Astrocyte (in vitro differentiated cells and primary cell): ENCODE results near the gene MAP3K20. TPM values are rescaled to one million over a fixed set of nuclear protein-coding genes. Genes with fewer than 3 reads are reported as not detected.

ENCODE experiments used
- DNase-seq: peaks from one replicate; pipeline ENCODE4 v3.0.0-alpha.2; 2010; ENCODE audit warnings: low read depth
- FAIRE-seq: peaks from 2 replicates; lab custom pipeline; 2011; peaks lifted over from hg19 to GRCh38; lab: Jason Lieb, UNC
- H2AFZ ChIP-seq: 2 replicates; pipeline ENCODE4 v1.6.0; 2012; ENCODE audit warnings: low read depth, low read length, inconsistent platforms
- H3K27ac ChIP-seq: 2 replicates; pipeline ENCODE4 v1.5.1; 2011; ENCODE audit warnings: low read depth, low read length, inconsistent platforms
- H3K27me3 ChIP-seq: 2 replicates; pipeline ENCODE4 v1.6.0; 2011; ENCODE audit warnings: low read length, inconsistent platforms; ENCODE audit not compliant: insufficient read depth
- H3K36me3 ChIP-seq: 2 replicates; pipeline ENCODE4 v1.5.1; 2011; ENCODE audit warnings: low read length, inconsistent platforms; ENCODE audit not compliant: insufficient read depth
- H3K4me1 ChIP-seq: 2 replicates; pipeline ENCODE4 v1.5.1; 2011; ENCODE audit warnings: low read length, inconsistent platforms; ENCODE audit not compliant: insufficient read depth
- H3K4me2 ChIP-seq: 2 replicates; pipeline ENCODE4 v1.6.0; 2012; ENCODE audit warnings: low read length, inconsistent platforms
- H3K4me3 ChIP-seq: 2 replicates; pipeline ENCODE4 v1.5.1; 2011; ENCODE audit warnings: low read depth, mild to moderate bottlenecking, low read length, inconsistent platforms; ENCODE audit not compliant: insufficient read depth
- H3K79me2 ChIP-seq: 2 replicates; pipeline ENCODE4 v1.6.0; 2012; ENCODE audit warnings: mild to moderate bottlenecking, low read length, inconsistent platforms; ENCODE audit not compliant: insufficient read depth
- H3K9ac ChIP-seq: 2 replicates; pipeline ENCODE4 v1.6.0; 2012; ENCODE audit warnings: mild to moderate bottlenecking, low read length, inconsistent platforms
- H3K9me3 ChIP-seq: 2 replicates; pipeline ENCODE4 v1.5.1; 2012; ENCODE audit warnings: low read depth, mild to moderate bottlenecking, low read length, inconsistent platforms; ENCODE audit not compliant: insufficient read depth
- H4K20me1 ChIP-seq: 2 replicates; pipeline ENCODE4 v1.6.0; 2012; ENCODE audit warnings: low read length, inconsistent platforms; ENCODE audit not compliant: insufficient read depth
- H3K27ac Mint-ChIP-seq: one replicate; pipeline ENCODE4 v1.8.0; 2021; ENCODE audit warnings: mild to moderate bottlenecking, mixed read lengths; ENCODE audit not compliant: unreplicated experiment
- H3K27me3 Mint-ChIP-seq: one replicate; pipeline ENCODE4 v1.8.0; 2021; ENCODE audit warnings: low read depth, mixed read lengths; ENCODE audit not compliant: unreplicated experiment
- H3K36me3 Mint-ChIP-seq: one replicate; pipeline ENCODE4 v1.8.0; 2021; ENCODE audit warnings: low read depth, mixed read lengths; ENCODE audit not compliant: unreplicated experiment
- H3K4me1 Mint-ChIP-seq: one replicate; pipeline ENCODE4 v1.8.0; 2021; ENCODE audit warnings: low read depth, mixed read lengths; ENCODE audit not compliant: unreplicated experiment
- H3K4me3 Mint-ChIP-seq: one replicate; pipeline ENCODE4 v1.8.0; 2021; ENCODE audit warnings: mild to moderate bottlenecking, moderate library complexity, mixed read lengths; ENCODE audit not compliant: unreplicated experiment
- H3K9me3 Mint-ChIP-seq: one replicate; pipeline ENCODE4 v1.8.0; 2021; ENCODE audit warnings: mild to moderate bottlenecking, mixed read lengths; ENCODE audit not compliant: unreplicated experiment
- CTCF ChIP-seq: IDR thresholded peaks from 2 replicates; pipeline ENCODE4 v1.5.1; 2011; ENCODE audit warnings: low read depth, mild to moderate bottlenecking, inconsistent platforms, low read length, moderate library complexity; ENCODE audit not compliant: insufficient read depth
- EZH2 ChIP-seq: IDR thresholded peaks from 2 replicates; pipeline ENCODE4 v1.6.1; 2012; ENCODE audit warnings: mild to moderate bottlenecking, low read length, inconsistent platforms; ENCODE audit not compliant: insufficient read depth
- total RNA-seq: library from RNA; stranded (reverse); gene quantifications from 2 replicates; pipeline ENCODE4 v1.2.1, GENCODE V29; 2021

MAP3K20 gene
- total RNA-seq, 1 donor from 2014 or later: 42.4 TPM

DNA sequence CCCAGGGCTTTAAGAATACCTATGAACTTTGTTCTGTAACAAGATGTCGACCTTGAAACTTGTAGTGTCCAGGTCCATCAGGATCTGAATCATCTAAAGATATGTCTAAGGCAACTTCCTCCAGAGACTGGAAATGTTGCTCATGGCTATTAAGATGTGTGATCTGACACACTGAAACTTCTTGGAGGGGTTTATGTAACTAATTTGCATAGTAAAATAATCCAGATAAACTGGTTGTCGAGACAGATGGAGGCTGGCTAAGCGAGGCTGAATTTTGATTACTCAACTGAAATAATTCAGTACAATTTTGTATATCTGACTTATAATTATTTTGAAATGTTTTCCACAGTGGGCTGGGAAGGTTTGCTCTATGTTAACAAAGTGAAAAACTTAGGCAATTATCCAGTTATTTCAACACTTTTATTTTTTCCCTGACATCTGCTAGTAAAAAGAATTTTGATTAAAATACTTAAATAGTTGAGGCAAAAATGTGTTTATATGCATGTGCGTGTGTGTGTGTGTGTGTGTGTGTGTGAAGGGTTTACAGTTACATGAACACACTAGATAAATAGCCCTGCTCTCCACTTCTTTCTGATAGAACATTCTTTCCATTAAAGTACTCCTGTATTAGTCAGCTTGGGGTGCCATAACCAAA, 11.4 kb upstream of the MAP3K20 start:
- Mint-ChIP-seq H3K27me3 (no peaks in the 10 kb centered on the region), H3K36me3 (no peaks in the 10 kb centered on the region)

GRCh38 chr2:173066887-173067676, 8.6 kb upstream of the MAP3K20 start:
- Histone ChIP-seq H3K36me3 (no peaks in the 10 kb centered on the region), H3K27me3 (no peaks in the 10 kb centered on the region), H2AFZ (no peak overlapping the region), H3K27ac (no peak overlapping the region), H4K20me1 (no peaks in the 10 kb centered on the region), H3K4me2 (no peak overlapping the region), H3K9ac (no peak overlapping the region), H3K79me2 (no peaks in the 10 kb centered on the region), H3K9me3 (no peaks in the 10 kb centered on the region), H3K4me3 (no peak overlapping the region), H3K4me1 (no peaks in the 10 kb centered on the region)
- DNase-seq: no peak
- TF ChIP-seq CTCF (no peak), EZH2 (no peak)
- Mint-ChIP-seq H3K4me1 (no peaks in the 10 kb centered on the region), H3K27ac (no peak overlapping the region), H3K9me3 (peaks cover 2% of the 10 kb centered on the region), H3K36me3 (no peaks in the 10 kb centered on the region), H3K4me3 (no peak overlapping the region), H3K27me3 (peaks cover 7% of the 10 kb centered on the region)
- no peak for FAIRE-seq

More for the DNA sequence above, 11.4 kb upstream of the MAP3K20 start:
- H3K27ac ChIP-seq: no peak overlapping the region
- no peaks in the 10 kb centered on the region for H3K9me3 ChIP-seq
- H3K36me3 ChIP-seq: no peaks in the 10 kb centered on the region
- H3K27me3 ChIP-seq: no peaks in the 10 kb centered on the region
- no peak overlapping the region for H3K4me2 ChIP-seq
- Mint-ChIP-seq H3K9me3 (no peaks in the 10 kb centered on the region), H3K27ac (no peak overlapping the region), H3K4me1 (no peaks in the 10 kb centered on the region), H3K4me3 (no peak overlapping the region)
- no peaks in the 10 kb centered on the region for H4K20me1 ChIP-seq
- no peak for TF ChIP-seq EZH2
- no peak for TF ChIP-seq CTCF
- H3K4me3 ChIP-seq: no peak overlapping the region
- FAIRE-seq: no peak
- no peaks in the 10 kb centered on the region for H3K4me1 ChIP-seq
- H3K79me2 ChIP-seq: no peaks in the 10 kb centered on the region
- DNase-seq: no peak
- no peak overlapping the region for H3K9ac ChIP-seq
- H2AFZ ChIP-seq: no peak overlapping the region
